Transverse colon (tissue), 4 donors: ENCODE data around the gene PPP2R2C. TPM values are rescaled to one million over a fixed set of nuclear protein-coding genes. Genes with fewer than 3 reads are reported as not detected.

Experiments
- DNase-seq: peaks from one replicate; pipeline ENCODE4 v3.0.0-alpha.2; 2019
- H3K27ac ChIP-seq, 4 donors: fragments of 200-600 bp; sonication (generic); 2 replicates each; pipeline ENCODE4 v1.5.1; 2016 to 2018; ENCODE audit warnings: inconsistent platforms in 4 of 4
- H3K27me3 ChIP-seq: fragments of 200-600 bp; sonication (generic); 2 replicates; pipeline ENCODE4 v1.5.1; 2017; ENCODE audit warnings: inconsistent platforms
- H3K36me3 ChIP-seq, 4 donors: fragments of 200-600 bp; sonication (generic); 2 replicates each; pipeline ENCODE4 v1.5.1; 2017 to 2019; ENCODE audit warnings: inconsistent platforms in 4 of 4
- H3K4me1 ChIP-seq, 4 donors: fragments of 200-600 bp; sonication (generic); 2 replicates each; pipeline ENCODE4 v1.5.1; 2017 to 2020; ENCODE audit warnings: inconsistent platforms in 4 of 4
- H3K4me3 ChIP-seq, 4 donors: fragments of 200-600 bp; sonication (generic); 1 replicate in 1 of 4; 2 replicates in 3 of 4; pipeline versions ENCODE4 v1.5.1 to v1.6.1; 2017 to 2019; ENCODE audit warnings: inconsistent platforms in 4 of 4
- H3K9me3 ChIP-seq, 2 donors: fragments of 200-600 bp; sonication (generic); 2 replicates each; pipeline ENCODE4 v1.5.1; 2017 to 2019; ENCODE audit warnings: inconsistent platforms in 2 of 2
- CTCF ChIP-seq, 5 experiments: fragments of 200-600 bp in 3 of 5; fragments of 450-650 bp in 2 of 5; sonication (generic) in 3 of 5; IDR thresholded peaks; 1 replicate in 2 of 5; 2 replicates in 3 of 5; pipeline ENCODE4 v1.5.1; 2016 to 2017; ENCODE audit warnings: antibody characterized with exemption in 5 of 5, inconsistent platforms in 3 of 5, mild to moderate bottlenecking in 2 of 5, moderate library complexity in 1 of 5
- EP300 ChIP-seq: sonication (generic); formaldehyde crosslinking; IDR thresholded peaks from one replicate; pipeline ENCODE4 v1.6.1; 2017; ENCODE audit warnings: antibody characterized with exemption, low read depth
- POLR2A ChIP-seq: fragments of 450-650 bp; IDR thresholded peaks from one replicate; pipeline ENCODE4 v1.6.1; 2016; ENCODE audit warnings: antibody characterized with exemption, mild to moderate bottlenecking, moderate library complexity
- POLR2AphosphoS5 ChIP-seq, 3 donors: sonication (generic); formaldehyde crosslinking; IDR thresholded peaks; one replicate each; pipeline ENCODE4 v1.6.1; 2016; ENCODE audit warnings: antibody characterized with exemption in 3 of 3
- WGBS, 2 donors: methylation state at CpG; one replicate each; pipeline ENCODE4 v1.1.5; 2018; ENCODE audit warnings: low coverage in 1 of 2; 5-methylcytosine and 5-hydroxymethylcytosine counted together
- in situ Hi-C, 4 donors: fragments of 200-750 bp; cut with MboI; loops; one replicate each; pipeline versions ENCODE4 v1.15.0 to v1.15.1; 2017; ENCODE audit warnings: low sequenced_read_pairs in 3 of 4, low pct_ligation_motif_present in 1 of 4, low pct_unique_long_range_greater_than_20kb in 1 of 4
- intact Hi-C: fragments of 100-400 bp; cut with DNase I; formaldehyde crosslinking; loops from one replicate; pipeline ENCODE4 v1.15.1; 2023; ENCODE audit warnings: low total_unique reads
- total RNA-seq, 4 donors: library from RNA; depleted of rRNA; stranded (reverse); fragments of >200 nt; gene quantifications; one replicate each; pipeline ENCODE4 v1.1.0, GENCODE V29; 2016

The PPP2R2C gene
- total RNA-seq = 1 to 10 TPM in 2 of 4 donors, under 1 TPM in 2; 0.27 to 8.8 (median 1.7) TPM

- Histone ChIP-seq H3K4me1 (peaks cover 0 to 15% (median 5%) of the 10 kb centered on the region in 4 donors), H3K27me3 (peaks cover 64% of the 10 kb centered on the region), H3K4me3 (no peak within 1 kb of the TSS), H3K9me3 (no peaks in the 10 kb centered on the region), H3K27ac (no peak within 1 kb of the TSS), H3K36me3 (no peaks in the 10 kb centered on the region)
- no peak for TF ChIP-seq POLR2AphosphoS5 (IDR thresholded peaks at IDR 0.05)
- no peak for TF ChIP-seq EP300
- no peak for TF ChIP-seq POLR2A
- TF ChIP-seq CTCF (IDR thresholded peaks at IDR 0.05) = no peak
- in situ Hi-C loops (no loop called here), intact Hi-C loops (no loop called here)
- 4 to 5% methylated on average over 4 to 46 of the region's 86 CpGs for WGBS, 2 donors
- DNase-seq = no peak
Measured at GRCh38 chr4:6472387-6473263, at the start of gene PPP2R2C. Gene PPP2R2C (minus strand): TSS chr4:6472614. CDS start chr4:6472229, 385 bp downstream.

DNA sequence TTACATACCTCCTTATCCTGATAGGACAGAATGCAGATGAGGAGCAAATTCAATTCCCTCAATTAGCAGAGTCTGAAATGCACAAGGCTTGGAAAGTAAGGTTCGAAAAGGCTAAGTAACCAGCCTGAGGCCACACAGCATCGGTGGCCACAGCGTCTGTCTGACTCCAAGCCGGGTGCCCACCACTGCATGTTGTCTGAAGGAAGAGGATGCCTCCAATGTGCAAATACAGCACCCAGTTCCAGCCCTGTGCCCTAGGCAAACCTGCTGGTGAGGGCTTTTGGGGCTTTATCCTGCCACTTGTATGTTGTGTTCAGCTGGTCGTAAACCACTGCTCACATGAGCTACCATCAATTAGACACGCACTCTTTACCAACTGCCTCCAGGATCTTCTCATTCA, 48.6 kb upstream of the PPP2R2C start:
- WGBS, 2 donors = 79% methylated on average over 6 of the region's 6 CpGs; no CpG with 5 or more reads in 1 of the 2 donors

DNA sequence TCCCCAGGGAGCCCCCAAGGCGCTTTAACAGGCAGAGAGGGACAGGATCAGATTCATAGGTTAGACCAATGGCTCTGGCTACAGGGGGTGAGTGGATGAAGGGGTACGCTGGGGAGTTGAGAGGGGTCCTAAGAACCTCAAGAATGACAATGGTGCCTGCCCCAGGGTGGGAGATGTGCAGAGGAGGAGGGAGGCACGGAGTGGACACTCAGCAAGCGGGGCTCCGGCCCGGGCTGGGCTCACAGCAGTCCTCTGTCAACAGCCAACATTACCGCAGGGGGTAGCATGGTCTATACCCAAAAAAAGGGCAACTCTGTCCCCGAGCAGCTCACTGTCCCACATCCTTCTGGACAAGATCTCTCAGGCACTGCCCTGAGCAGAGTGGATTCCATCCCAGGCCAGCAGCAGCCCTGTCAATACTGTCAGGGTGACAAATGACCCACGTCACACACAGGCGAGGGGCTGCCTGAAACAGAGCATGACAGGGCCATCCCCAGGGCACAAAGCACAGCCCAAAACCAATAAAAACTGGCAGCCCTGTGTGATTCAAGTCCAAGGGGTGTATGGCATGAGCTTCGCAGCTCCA, 47.7 kb upstream of the PPP2R2C start:
- WGBS, 2 donors = 66 to 70% methylated on average over 2 to 11 of the region's 11 CpGs
- in situ Hi-C loops = no loop called here
- intact Hi-C loops = no loop called here
- Histone ChIP-seq H3K27ac (no peak overlapping the region), H3K4me3 (no peak overlapping the region), H3K27me3 (no peaks in the 10 kb centered on the region), H3K9me3 (no peaks in the 10 kb centered on the region), H3K4me1 (no peaks in the 10 kb centered on the region), H3K36me3 (no peaks in the 10 kb centered on the region)
- DNase-seq = no peak
- TF ChIP-seq POLR2A = no peak

More for the DNA sequence above, 48.6 kb upstream of the PPP2R2C start:
- Histone ChIP-seq H3K4me3 (no peak overlapping the region), H3K4me1 (no peaks in the 10 kb centered on the region), H3K27ac (no peak overlapping the region), H3K36me3 (no peaks in the 10 kb centered on the region), H3K9me3 (no peaks in the 10 kb centered on the region), H3K27me3 (no peaks in the 10 kb centered on the region)
- in situ Hi-C loops = no loop called here
- TF ChIP-seq POLR2AphosphoS5 (IDR thresholded peaks at IDR 0.05) (no peak), EP300 (no peak), CTCF (IDR thresholded peaks at IDR 0.05) (no peak), POLR2A (no peak)
- no peak for DNase-seq
- intact Hi-C loops = no loop called here

DNA sequence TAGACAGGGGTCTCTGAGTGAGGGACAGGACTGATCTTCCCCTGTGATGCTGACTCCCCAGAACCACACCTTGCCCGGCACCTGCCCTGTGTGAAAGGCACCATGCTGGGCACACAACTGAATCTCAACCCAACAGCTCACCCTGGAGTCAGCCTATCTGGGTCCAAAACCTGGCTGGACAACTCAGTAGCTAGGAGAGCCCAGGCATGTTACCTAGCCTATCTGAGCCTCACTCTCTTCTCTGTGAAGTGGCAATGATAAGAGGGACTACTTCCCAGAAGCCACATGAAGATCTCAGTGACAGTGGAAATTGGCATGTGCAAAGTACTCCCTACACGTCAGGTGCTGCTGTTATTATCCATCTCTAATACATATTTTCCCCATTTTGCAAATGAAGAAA, 44.8 kb upstream of the PPP2R2C start:
- in situ Hi-C loops = no loop called here
- Histone ChIP-seq H3K4me1 (no peaks in the 10 kb centered on the region), H3K27me3 (no peaks in the 10 kb centered on the region), H3K9me3 (no peaks in the 10 kb centered on the region), H3K36me3 (no peaks in the 10 kb centered on the region), H3K4me3 (no peak overlapping the region), H3K27ac (no peak overlapping the region)
- intact Hi-C loops = no loop called here
- no peak for TF ChIP-seq POLR2A
- no peak for TF ChIP-seq CTCF (IDR thresholded peaks at IDR 0.05)
- TF ChIP-seq EP300 = no peak
- TF ChIP-seq POLR2AphosphoS5 (IDR thresholded peaks at IDR 0.05) = no peak
- 63 to 79% methylated on average over 1 to 2 of the region's 2 CpGs for WGBS, 2 donors
- no peak for DNase-seq
